Liver (tissue), 9 donors: ENCODE results near the gene FLAD1. TPM values are rescaled to one million over a fixed set of nuclear protein-coding genes. Genes with fewer than 3 reads are reported as not detected.

Experiments
- DNase-seq: peaks from one replicate; pipeline ENCODE4 v3.0.0-alpha.2; 2017; ENCODE audit warnings: low spot score
- H3K27ac ChIP-seq, 2 donors: one replicate each; pipeline ENCODE4 v1.7.0; 2013; ENCODE audit warnings: inconsistent platforms in 2 of 2, low read length in 2 of 2, control low read depth in 1 of 2, low read depth in 1 of 2, mild to moderate bottlenecking in 1 of 2
- H3K27me3 ChIP-seq, 4 donors: one replicate each; pipeline versions ENCODE4 v1.6.1 to v1.7.0; 2013; ENCODE audit warnings: low read length in 3 of 4, inconsistent platforms in 1 of 4, mild to moderate bottlenecking in 1 of 4, moderate library complexity in 1 of 4; ENCODE audit not compliant: control insufficient read depth in 4 of 4, insufficient read depth in 4 of 4
- H3K36me3 ChIP-seq, 4 donors: one replicate each; pipeline versions ENCODE4 v1.6.1 to v1.7.0; 2013; ENCODE audit warnings: low read length in 3 of 4, mild to moderate bottlenecking in 3 of 4, low read depth in 1 of 4, moderate library complexity in 1 of 4; ENCODE audit not compliant: control insufficient read depth in 4 of 4, insufficient read depth in 3 of 4
- H3K4me1 ChIP-seq, 4 donors: one replicate each; pipeline versions ENCODE4 v1.6.1 to v1.7.0; 2013; ENCODE audit warnings: low read length in 3 of 4, mild to moderate bottlenecking in 3 of 4, moderate library complexity in 1 of 4; ENCODE audit not compliant: control insufficient read depth in 4 of 4, insufficient read depth in 4 of 4
- H3K4me3 ChIP-seq, 3 donors: one replicate each; pipeline versions ENCODE4 v1.6.1 to v1.7.0; 2013; ENCODE audit warnings: low read length in 3 of 3, control low read depth in 1 of 3, low read depth in 1 of 3, mild to moderate bottlenecking in 1 of 3
- H3K9ac ChIP-seq, 2 donors: one replicate each; pipeline ENCODE4 v1.7.0; 2013; ENCODE audit warnings: low read length in 2 of 2, mild to moderate bottlenecking in 2 of 2, moderate library complexity in 2 of 2, control low read depth in 1 of 2, low read depth in 1 of 2
- H3K9me3 ChIP-seq, 4 donors: one replicate each; pipeline versions ENCODE4 v1.6.1 to v1.7.0; 2013; ENCODE audit warnings: low read length in 3 of 4; ENCODE audit not compliant: control insufficient read depth in 4 of 4
- FOXA1 ChIP-seq: IDR thresholded peaks from 2 replicates; pipeline ENCODE4 v1.6.1; 2016; ENCODE audit warnings: antibody characterized with exemption
- FOXA2 ChIP-seq: IDR thresholded peaks from 2 replicates; pipeline ENCODE4 v1.6.1; 2016; ENCODE audit warnings: antibody characterized with exemption
- GABPA ChIP-seq, 2 donors: IDR thresholded peaks in 1 of 2; conservative IDR thresholded peaks in 1 of 2; 2 replicates each; pipeline ENCODE4 v1.6.1; 2016; ENCODE audit warnings: antibody characterized with exemption in 2 of 2, mild to moderate bottlenecking in 1 of 2, moderate library complexity in 1 of 2
- HNF4A ChIP-seq, 2 donors: conservative IDR thresholded peaks; 2 replicates each; pipeline ENCODE4 v1.6.1; 2016; ENCODE audit warnings: antibody characterized with exemption in 2 of 2, mild to moderate bottlenecking in 2 of 2
- HNF4G ChIP-seq: IDR thresholded peaks from 2 replicates; pipeline ENCODE4 v1.6.1; 2016; ENCODE audit warnings: antibody characterized with exemption
- JUND ChIP-seq, 2 donors: IDR thresholded peaks; 2 replicates each; pipeline ENCODE4 v1.6.1; 2016; ENCODE audit warnings: antibody characterized with exemption in 2 of 2
- MAX ChIP-seq: IDR thresholded peaks from 2 replicates; pipeline ENCODE4 v1.6.1; 2016; ENCODE audit warnings: antibody characterized with exemption
- NR2F2 ChIP-seq: IDR thresholded peaks from 2 replicates; pipeline ENCODE4 v1.6.1; 2016; ENCODE audit warnings: antibody characterized with exemption
- RAD21 ChIP-seq, 2 donors: IDR thresholded peaks; 2 replicates each; pipeline ENCODE4 v1.6.1; 2016; ENCODE audit warnings: antibody characterized with exemption in 2 of 2, mild to moderate bottlenecking in 2 of 2
- RXRA ChIP-seq, 2 donors: IDR thresholded peaks; 2 replicates each; pipeline ENCODE4 v1.6.1; 2017 to 2018; ENCODE audit warnings: antibody characterized with exemption in 2 of 2, mild to moderate bottlenecking in 1 of 2
- SP1 ChIP-seq: IDR thresholded peaks from 2 replicates; pipeline ENCODE4 v1.6.1; 2018; ENCODE audit warnings: antibody characterized with exemption, mild to moderate bottlenecking
- TAF1 ChIP-seq: conservative IDR thresholded peaks from 2 replicates; pipeline ENCODE4 v1.6.1; 2016; ENCODE audit warnings: antibody characterized with exemption, mild to moderate bottlenecking
- WGBS: extraction: QIAGEN DNeasy Blood & Tissue Kit; methylation state at CpG from one replicate; pipeline ENCODE4 v1.1.7; 2013; 5-methylcytosine and 5-hydroxymethylcytosine counted together
- polyA plus RNA-seq, 2 donors: library from polyadenylated mRNA; stranded (reverse) in 1 of 2; unstranded in 1 of 2; fragments of 200-250 nt in 1 of 2; fragments of >200 nt in 1 of 2; fragmentation: Nextera tagmentation in 1 of 2; extraction: Ambion mirVana in 1 of 2; gene quantifications; one replicate each; pipeline versions ENCODE4 v1.2.1 to v1.2.3, GENCODE V29; 2013 to 2015
- total RNA-seq, 2 donors: library from RNA; depleted of rRNA; stranded (reverse); fragments of >200 nt; gene quantifications; one replicate each; pipeline ENCODE4 v1.2.3, GENCODE V29; 2014
- TF ChIP-seq, protein P1 (sequence below): fragments of 150-350 bp; IDR thresholded peaks from 2 replicates; pipeline ENCODE4 v1.5.1; 2017; ENCODE audit warnings: improper control_type of control experiment, low read depth, low read length; ENCODE audit not compliant: missing input control
- TF ChIP-seq, protein P2 (sequence below): IDR thresholded peaks from 2 replicates; pipeline ENCODE4 v1.6.1; 2016; ENCODE audit warnings: antibody characterized with exemption
- donor health status: healthy.
- donor health status: healthy.
- donor health status: healthy.
- donor health status: healthy.
- donor health status: healthy.

The FLAD1 gene
- total and polyA plus RNA-seq, 4 donors, result 10.4 to 31.6 (median 22.5) TPM

- 91% methylated on average over 5 of the region's 5 CpGs for WGBS
- Histone ChIP-seq H3K27me3 (no peaks in the 10 kb centered on the region), H3K27ac (no peak overlapping the region), H3K4me1 (peaks cover 0 to 19% (median 11%) of the 10 kb centered on the region in 4 donors), H3K36me3 (no peaks in the 10 kb centered on the region), H3K9me3 (no peaks in the 10 kb centered on the region), H3K9ac (no peak overlapping the region), H3K4me3 (no peak overlapping the region)
- TF ChIP-seq GABPA (IDR thresholded peaks at IDR 0.05 in 1 of 2, conservative IDR thresholded peaks at IDR 0.05 in 1 of 2), result no peak
- TF ChIP-seq FOXA1, result no peak
- TF ChIP-seq SP1, result no peak
- TF ChIP-seq NR2F2, result no peak
- no peak for TF ChIP-seq HNF4G
- TF ChIP-seq, protein P1, sequence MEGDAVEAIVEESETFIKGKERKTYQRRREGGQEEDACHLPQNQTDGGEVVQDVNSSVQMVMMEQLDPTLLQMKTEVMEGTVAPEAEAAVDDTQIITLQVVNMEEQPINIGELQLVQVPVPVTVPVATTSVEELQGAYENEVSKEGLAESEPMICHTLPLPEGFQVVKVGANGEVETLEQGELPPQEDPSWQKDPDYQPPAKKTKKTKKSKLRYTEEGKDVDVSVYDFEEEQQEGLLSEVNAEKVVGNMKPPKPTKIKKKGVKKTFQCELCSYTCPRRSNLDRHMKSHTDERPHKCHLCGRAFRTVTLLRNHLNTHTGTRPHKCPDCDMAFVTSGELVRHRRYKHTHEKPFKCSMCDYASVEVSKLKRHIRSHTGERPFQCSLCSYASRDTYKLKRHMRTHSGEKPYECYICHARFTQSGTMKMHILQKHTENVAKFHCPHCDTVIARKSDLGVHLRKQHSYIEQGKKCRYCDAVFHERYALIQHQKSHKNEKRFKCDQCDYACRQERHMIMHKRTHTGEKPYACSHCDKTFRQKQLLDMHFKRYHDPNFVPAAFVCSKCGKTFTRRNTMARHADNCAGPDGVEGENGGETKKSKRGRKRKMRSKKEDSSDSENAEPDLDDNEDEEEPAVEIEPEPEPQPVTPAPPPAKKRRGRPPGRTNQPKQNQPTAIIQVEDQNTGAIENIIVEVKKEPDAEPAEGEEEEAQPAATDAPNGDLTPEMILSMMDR, result no peak
- no peak for TF ChIP-seq HNF4A (conservative IDR thresholded peaks at IDR 0.05)
- TF ChIP-seq MAX, result no peak
- DNase-seq, result no peak
Measured at GRCh38 chr1:155023627-155024026, 40.5 kb downstream of the FLAD1 start.

- DNase-seq, result no peak
- no peak for TF ChIP-seq TAF1
- TF ChIP-seq, protein P1, result no peak
- no peak for TF ChIP-seq HNF4A (conservative IDR thresholded peaks at IDR 0.05)
- TF ChIP-seq, protein P2, sequence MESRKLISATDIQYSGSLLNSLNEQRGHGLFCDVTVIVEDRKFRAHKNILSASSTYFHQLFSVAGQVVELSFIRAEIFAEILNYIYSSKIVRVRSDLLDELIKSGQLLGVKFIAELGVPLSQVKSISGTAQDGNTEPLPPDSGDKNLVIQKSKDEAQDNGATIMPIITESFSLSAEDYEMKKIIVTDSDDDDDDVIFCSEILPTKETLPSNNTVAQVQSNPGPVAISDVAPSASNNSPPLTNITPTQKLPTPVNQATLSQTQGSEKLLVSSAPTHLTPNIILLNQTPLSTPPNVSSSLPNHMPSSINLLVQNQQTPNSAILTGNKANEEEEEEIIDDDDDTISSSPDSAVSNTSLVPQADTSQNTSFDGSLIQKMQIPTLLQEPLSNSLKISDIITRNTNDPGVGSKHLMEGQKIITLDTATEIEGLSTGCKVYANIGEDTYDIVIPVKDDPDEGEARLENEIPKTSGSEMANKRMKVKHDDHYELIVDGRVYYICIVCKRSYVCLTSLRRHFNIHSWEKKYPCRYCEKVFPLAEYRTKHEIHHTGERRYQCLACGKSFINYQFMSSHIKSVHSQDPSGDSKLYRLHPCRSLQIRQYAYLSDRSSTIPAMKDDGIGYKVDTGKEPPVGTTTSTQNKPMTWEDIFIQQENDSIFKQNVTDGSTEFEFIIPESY, result no peak
- no peak for TF ChIP-seq HNF4G
- no peak for TF ChIP-seq JUND (IDR thresholded peaks at IDR 0.05)
- TF ChIP-seq FOXA2, result no peak
- Histone ChIP-seq H3K4me1 (peaks cover 0 to 19% (median 11%) of the 10 kb centered on the region in 4 donors), H3K9ac (no peak overlapping the region), H3K36me3 (no peaks in the 10 kb centered on the region), H3K27me3 (no peaks in the 10 kb centered on the region), H3K4me3 (no peak overlapping the region), H3K9me3 (no peaks in the 10 kb centered on the region), H3K27ac (peak overlapping the region in 1 of 2 donors; percentile 20)
- WGBS, result 94% methylated on average over 9 of the region's 9 CpGs
Measured at GRCh38 chr1:155024315-155024714, 41.2 kb downstream of the FLAD1 start.

DNA sequence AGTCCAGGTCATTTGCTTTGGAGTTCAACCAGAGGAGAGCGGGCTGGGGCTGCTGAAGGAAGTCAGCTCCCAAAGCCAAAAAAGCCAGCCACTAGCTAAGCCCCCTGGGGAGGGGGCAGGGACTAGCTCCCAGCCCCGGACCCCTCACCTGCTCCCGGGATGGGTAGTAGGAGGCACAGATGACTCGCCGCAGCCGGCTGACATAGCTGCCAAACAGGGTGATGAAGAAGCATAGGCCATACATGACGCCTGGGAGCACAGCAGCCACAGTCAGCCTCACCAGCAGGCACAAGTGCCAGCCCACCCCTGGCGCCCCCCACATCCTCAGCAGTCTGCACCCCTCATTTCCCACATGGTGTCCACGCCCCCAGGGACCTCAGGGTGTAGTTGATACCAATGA lies 43.0 kb downstream of the FLAD1 start:
- H3K9ac ChIP-seq, result no peak overlapping the region
- no peak overlapping the region for H3K4me3 ChIP-seq
- H3K4me1 ChIP-seq, result peaks cover 0 to 19% (median 11%) of the 10 kb centered on the region in 4 donors
- no peak for DNase-seq
- no peaks in the 10 kb centered on the region for H3K27me3 ChIP-seq
- no peaks in the 10 kb centered on the region for H3K36me3 ChIP-seq
- H3K27ac ChIP-seq, result no peak overlapping the region
- TF ChIP-seq RAD21 (IDR thresholded peaks at IDR 0.05), result no peak
- TF ChIP-seq HNF4A (conservative IDR thresholded peaks at IDR 0.05), result no peak
- no peak for TF ChIP-seq RXRA (IDR thresholded peaks at IDR 0.05)
- TF ChIP-seq GABPA (IDR thresholded peaks at IDR 0.05 in 1 of 2, conservative IDR thresholded peaks at IDR 0.05 in 1 of 2), result no peak
- no peak for TF ChIP-seq JUND (IDR thresholded peaks at IDR 0.05)
- H3K9me3 ChIP-seq, result no peaks in the 10 kb centered on the region
- 86% methylated on average over 9 of the region's 9 CpGs for WGBS
